Measurements from ENCODE around the gene NSUN4.

Gene NSUN4

GRCh38 chr1:46394872-46395465, 54.4 kb downstream of the NSUN4 start:
- no peak overlapping the region for H3K4me3 ChIP-seq (replicated peaks in 1 of 2; ENCODE audit: low read depth in 2 of 2, low read length in 2 of 2)
- no peak for TF ChIP-seq CTCF (IDR thresholded peaks at IDR 0.05; ENCODE audit: low read depth, low read length)
- peak in 1 of 2 donors; percentile 12 for DNase-seq (ENCODE audit: low read depth in 2 of 2)

GRCh38 chr1:46396441-46397398, 56.1 kb downstream of the NSUN4 start:
- TF ChIP-seq CTCF (IDR thresholded peaks at IDR 0.05; ENCODE audit: low read depth, low read length), result no peak
- DNase-seq (ENCODE audit: low read depth in 2 of 2), result peak in 1 of 2 donors; percentile 24
- no peak overlapping the region for H3K4me3 ChIP-seq (replicated peaks in 1 of 2; ENCODE audit: low read depth in 2 of 2, low read length in 2 of 2)

- TF ChIP-seq CTCF (IDR thresholded peaks at IDR 0.05; ENCODE audit: low read depth, low read length), result no peak
These were observed 58.7 kb downstream of the NSUN4 start for GRCh38 chr1:46399307-46399706.

GRCh38 chr1:46400421-46400820, 59.8 kb downstream of the NSUN4 start:
- no peak for DNase-seq (ENCODE audit: low read depth in 2 of 2)
- no peak for TF ChIP-seq CTCF (IDR thresholded peaks at IDR 0.05; ENCODE audit: low read depth, low read length)
- no peak overlapping the region for H3K4me3 ChIP-seq (replicated peaks in 1 of 2; ENCODE audit: low read depth in 2 of 2, low read length in 2 of 2)

More at GRCh38 chr1:46399307-46399706, 58.7 kb downstream of the NSUN4 start:
- DNase-seq (ENCODE audit: low read depth in 2 of 2), result no peak
- H3K4me3 ChIP-seq (replicated peaks in 1 of 2; ENCODE audit: low read depth in 2 of 2, low read length in 2 of 2), result no peak overlapping the region

- DNase-seq (ENCODE audit: low read depth in 2 of 2), result peak; percentile 16 to 45
- no peak overlapping the region for H3K4me3 ChIP-seq (replicated peaks in 1 of 2; ENCODE audit: low read depth in 2 of 2, low read length in 2 of 2)
- no peak for TF ChIP-seq CTCF (IDR thresholded peaks at IDR 0.05; ENCODE audit: low read depth, low read length)
These were observed 60.7 kb downstream of the NSUN4 start for GRCh38 chr1:46401154-46401913.

GRCh38 chr1:46401964-46402626, 61.5 kb downstream of the NSUN4 start:
- no peak overlapping the region for H3K4me3 ChIP-seq (replicated peaks in 1 of 2; ENCODE audit: low read depth in 2 of 2, low read length in 2 of 2)
- peak; percentile 94 to 98 for DNase-seq (ENCODE audit: low read depth in 2 of 2)
- TF ChIP-seq CTCF (IDR thresholded peaks at IDR 0.05; ENCODE audit: low read depth, low read length), result no peak

All from cardiac fibroblast (primary cell).